Hepatocyte (in vitro differentiated cells): ENCODE measurements around the gene AFF2.

Experiments
- CTCF ChIP-seq: fragments of 200-600 bp; sonication (generic); IDR thresholded peaks from 2 replicates; pipeline ENCODE4 v1.5.1; 2016; ENCODE audit warnings: antibody characterized with exemption, mild to moderate bottlenecking; ENCODE audit not compliant: poor library complexity
- EZH2 ChIP-seq: fragments of 200-600 bp; sonication (generic); IDR thresholded peaks from 2 replicates; pipeline ENCODE4 v1.6.1; 2016; ENCODE audit warnings: antibody characterized with exemption, mild to moderate bottlenecking, borderline replicate concordance
- EZH2phosphoT487 ChIP-seq: fragments of 200-600 bp; sonication (generic); IDR thresholded peaks from one replicate; pipeline ENCODE4 v1.6.1; 2018; ENCODE audit warnings: antibody characterized with exemption, mild to moderate bottlenecking, low read depth, moderate library complexity; ENCODE audit not compliant: unreplicated experiment, severe bottlenecking

- TF ChIP-seq EZH2 = no peak
- TF ChIP-seq CTCF = no peak
- TF ChIP-seq EZH2phosphoT487 = no peak
Observed at GRCh38 chrX:148599404-148599803, 99.0 kb downstream of the AFF2 start.
